ENCODE data around the gene TTC21B. TPM values are rescaled to one million over a fixed set of nuclear protein-coding genes. Genes with fewer than 3 reads are reported as not detected.

The TTC21B gene
- total RNA-seq, 2 donors from 2014 or later, result 10.2 to 13.2 TPM

DNA sequence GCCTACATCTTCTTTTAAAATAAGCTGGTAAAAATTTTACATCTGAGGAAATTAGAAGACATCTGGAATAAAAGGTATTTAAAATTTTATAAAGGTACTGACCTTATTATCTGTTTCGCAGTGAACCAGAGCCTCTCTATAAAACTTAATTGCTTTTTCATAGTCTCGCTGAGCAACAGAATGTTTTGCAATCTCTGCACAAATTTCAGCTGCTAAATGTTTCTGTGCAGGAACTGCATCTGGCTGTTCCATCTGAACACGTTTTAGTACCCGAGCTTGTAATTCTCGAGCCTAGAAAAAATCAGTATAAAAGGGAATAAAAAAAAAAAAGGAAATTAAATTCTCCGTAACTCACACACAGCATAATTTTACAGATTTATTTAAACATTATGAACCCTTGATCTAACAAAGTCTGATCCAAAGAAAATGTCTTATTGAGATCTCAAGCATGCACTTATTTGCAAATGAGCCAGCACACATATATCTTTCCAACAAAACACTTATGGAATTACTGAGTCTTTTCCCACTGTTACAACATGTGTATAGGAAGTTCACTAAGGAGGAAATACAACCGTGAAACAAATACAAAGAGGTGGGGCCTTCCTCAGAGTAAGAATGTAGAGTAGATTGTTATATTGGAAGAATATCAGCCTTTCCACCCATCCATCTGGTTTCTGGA, 51.8 kb downstream of the TTC21B start:
- TF ChIP-seq, protein P1, sequence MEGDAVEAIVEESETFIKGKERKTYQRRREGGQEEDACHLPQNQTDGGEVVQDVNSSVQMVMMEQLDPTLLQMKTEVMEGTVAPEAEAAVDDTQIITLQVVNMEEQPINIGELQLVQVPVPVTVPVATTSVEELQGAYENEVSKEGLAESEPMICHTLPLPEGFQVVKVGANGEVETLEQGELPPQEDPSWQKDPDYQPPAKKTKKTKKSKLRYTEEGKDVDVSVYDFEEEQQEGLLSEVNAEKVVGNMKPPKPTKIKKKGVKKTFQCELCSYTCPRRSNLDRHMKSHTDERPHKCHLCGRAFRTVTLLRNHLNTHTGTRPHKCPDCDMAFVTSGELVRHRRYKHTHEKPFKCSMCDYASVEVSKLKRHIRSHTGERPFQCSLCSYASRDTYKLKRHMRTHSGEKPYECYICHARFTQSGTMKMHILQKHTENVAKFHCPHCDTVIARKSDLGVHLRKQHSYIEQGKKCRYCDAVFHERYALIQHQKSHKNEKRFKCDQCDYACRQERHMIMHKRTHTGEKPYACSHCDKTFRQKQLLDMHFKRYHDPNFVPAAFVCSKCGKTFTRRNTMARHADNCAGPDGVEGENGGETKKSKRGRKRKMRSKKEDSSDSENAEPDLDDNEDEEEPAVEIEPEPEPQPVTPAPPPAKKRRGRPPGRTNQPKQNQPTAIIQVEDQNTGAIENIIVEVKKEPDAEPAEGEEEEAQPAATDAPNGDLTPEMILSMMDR (IDR thresholded peaks at IDR 0.05), result no peak
- H3K36me3 ChIP-seq, result peaks cover 5% of the 10 kb centered on the region
- intact Hi-C loops (cut with DNase I), result no loop called here

DNA sequence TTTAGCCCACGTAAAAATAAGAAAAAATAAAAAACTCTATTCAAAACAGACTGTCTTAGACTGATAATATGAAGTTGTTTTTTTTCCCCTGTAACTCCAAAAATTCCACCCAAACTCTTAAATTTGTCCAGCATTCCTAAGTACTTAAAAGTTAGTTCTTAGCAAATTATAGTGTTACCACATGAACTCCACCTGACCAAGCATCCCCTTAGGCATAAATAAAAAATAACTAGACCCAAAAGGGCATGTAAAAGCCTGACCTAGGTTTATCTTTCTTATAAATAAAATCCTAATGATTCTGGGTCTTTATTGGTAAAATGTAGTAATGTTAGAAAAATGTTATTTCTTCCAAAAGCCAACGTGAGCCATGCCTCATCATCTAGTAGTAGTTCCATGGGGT, 54.3 kb downstream of the TTC21B start:
- peaks cover 5% of the 10 kb centered on the region for H3K36me3 ChIP-seq
- intact Hi-C loops (cut with DNase I), result loop anchor here (5.0 kb wide), 1 partner anchor 38 kb away; no protein-coding TSS in a partner anchor
- DNase-seq, result no peak
- peaks cover 3% of the 10 kb centered on the region for H3K4me1 ChIP-seq
- TF ChIP-seq, protein P1 (IDR thresholded peaks at IDR 0.05), result no peak
- no peak overlapping the region for H3K4me3 ChIP-seq
- H3K27me3 ChIP-seq, result no peaks in the 10 kb centered on the region
- no peak overlapping the region for H3K9ac ChIP-seq (ENCODE audit: low read depth in 2 of 2, low read length in 2 of 2)
- H3K27ac ChIP-seq, result no peak overlapping the region
- H3K9me3 ChIP-seq, result no peaks in the 10 kb centered on the region

More for the DNA sequence above, 51.8 kb downstream of the TTC21B start:
- H3K27ac ChIP-seq, result no peak overlapping the region
- no peak overlapping the region for H3K4me3 ChIP-seq
- DNase-seq, result no peak
- no peak overlapping the region for H3K9ac ChIP-seq (ENCODE audit: low read depth in 2 of 2, low read length in 2 of 2)
- no peaks in the 10 kb centered on the region for H3K27me3 ChIP-seq
- H3K4me1 ChIP-seq, result peaks cover 3% of the 10 kb centered on the region
- no peaks in the 10 kb centered on the region for H3K9me3 ChIP-seq

DNA sequence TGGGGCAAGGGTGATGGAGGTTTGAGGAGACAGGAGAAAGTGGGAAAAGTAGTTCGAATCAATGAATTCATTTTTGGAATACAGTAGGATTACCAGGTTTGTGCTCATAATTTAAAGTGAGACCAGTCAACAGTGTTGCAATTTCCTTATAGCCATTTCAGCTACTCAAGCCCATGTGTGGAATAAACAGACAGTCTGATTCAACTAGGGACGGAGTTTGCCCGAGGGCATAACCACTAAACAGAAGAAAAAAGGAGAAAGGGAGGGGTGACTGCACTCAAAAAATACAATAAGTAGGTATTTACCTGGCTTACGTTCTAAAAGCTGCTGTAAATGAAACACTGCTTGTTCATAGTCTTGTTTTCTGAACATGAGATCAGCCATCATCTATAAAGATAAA, 55.2 kb downstream of the TTC21B start:
- Histone ChIP-seq H3K27ac (no peak overlapping the region), H3K36me3 (peaks cover 5% of the 10 kb centered on the region), H3K4me1 (peaks cover 3% of the 10 kb centered on the region), H3K4me3 (no peak overlapping the region), H3K9me3 (no peaks in the 10 kb centered on the region), H3K9ac (ENCODE audit: low read depth in 2 of 2, low read length in 2 of 2) (no peak overlapping the region), H3K27me3 (no peaks in the 10 kb centered on the region)
- no peak for DNase-seq
- TF ChIP-seq, protein P1 (IDR thresholded peaks at IDR 0.05), result no peak
- intact Hi-C loops (cut with DNase I), result loop anchor here (5.0 kb wide), 1 partner anchor 39 kb away; no protein-coding TSS in a partner anchor

DNA sequence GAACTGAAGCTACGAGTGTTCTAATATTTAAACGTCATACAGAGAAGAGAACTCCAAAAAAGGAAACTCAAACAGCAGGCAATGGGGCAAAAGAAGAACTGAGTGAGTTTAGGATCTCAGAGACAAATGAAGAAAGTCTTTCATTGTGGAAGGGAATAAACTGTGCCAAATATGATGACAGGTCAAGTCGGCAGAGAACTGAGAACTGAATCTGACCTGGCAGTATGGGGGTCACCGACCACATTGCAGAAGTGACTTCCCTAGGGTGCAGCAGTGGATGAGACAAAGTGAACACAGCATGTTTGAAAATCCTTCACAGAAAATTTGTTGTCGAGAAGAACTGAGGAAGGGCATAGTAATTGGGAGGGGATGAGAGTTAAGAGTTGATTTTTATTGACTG, 55.9 kb downstream of the TTC21B start:
- no peaks in the 10 kb centered on the region for H3K27me3 ChIP-seq
- no peak overlapping the region for H3K27ac ChIP-seq
- intact Hi-C loops (cut with DNase I), result loop anchor here (5.0 kb wide), 1 partner anchor 40 kb away; no protein-coding TSS in a partner anchor
- H3K4me3 ChIP-seq, result no peak overlapping the region
- H3K9ac ChIP-seq (ENCODE audit: low read depth in 2 of 2, low read length in 2 of 2), result no peak overlapping the region
- peaks cover 3% of the 10 kb centered on the region for H3K4me1 ChIP-seq
- TF ChIP-seq, protein P1 (IDR thresholded peaks at IDR 0.05), result no peak
- DNase-seq, result no peak
- H3K36me3 ChIP-seq, result peaks cover 5% of the 10 kb centered on the region
- no peaks in the 10 kb centered on the region for H3K9me3 ChIP-seq

DNA sequence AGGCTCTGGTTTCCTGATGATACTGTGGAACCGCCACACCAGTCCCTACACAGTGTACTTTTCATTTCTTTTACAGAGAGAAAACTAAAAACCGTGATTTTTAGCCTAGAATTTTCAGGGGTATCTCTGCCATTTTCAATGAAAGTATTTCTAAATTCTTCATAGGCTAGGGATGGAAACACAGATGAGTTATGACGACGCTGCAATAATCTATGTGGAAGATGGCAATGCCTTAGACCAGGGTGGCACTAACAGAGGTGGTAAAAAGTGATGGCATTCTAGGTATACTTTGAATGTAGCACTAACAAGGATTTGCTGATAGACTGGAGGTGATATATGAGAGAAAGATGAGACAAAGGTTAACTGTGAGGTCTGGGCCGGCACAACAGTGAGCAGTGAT, 56.5 kb downstream of the TTC21B start:
- intact Hi-C loops (cut with DNase I), result loop anchor here (5.0 kb wide), 1 partner anchor 40 kb away; no protein-coding TSS in a partner anchor
- H3K27ac ChIP-seq, result no peak overlapping the region

More for the DNA sequence above, 56.5 kb downstream of the TTC21B start:
- H3K36me3 ChIP-seq, result peaks cover 5% of the 10 kb centered on the region
- no peaks in the 10 kb centered on the region for H3K27me3 ChIP-seq
- no peak overlapping the region for H3K9ac ChIP-seq (ENCODE audit: low read depth in 2 of 2, low read length in 2 of 2)
- no peaks in the 10 kb centered on the region for H3K4me1 ChIP-seq
- H3K9me3 ChIP-seq, result no peaks in the 10 kb centered on the region
- TF ChIP-seq, protein P1 (IDR thresholded peaks at IDR 0.05), result no peak
- H3K4me3 ChIP-seq, result no peak overlapping the region
- DNase-seq, result no peak
